C4-2B (cell line): Measurements from ENCODE around the gene USP7.

ENCODE experiments used
- ZFX ChIP-seq: fragments of 450-650 bp; IDR thresholded peaks from 2 replicates; pipeline ENCODE4 v1.6.1; 2017
- TF ChIP-seq, protein P1 (sequence below): fragments of 450-650 bp; conservative IDR thresholded peaks from 2 replicates; pipeline ENCODE4 v1.5.1; 2017; ENCODE audit warnings: mild to moderate bottlenecking

DNA sequence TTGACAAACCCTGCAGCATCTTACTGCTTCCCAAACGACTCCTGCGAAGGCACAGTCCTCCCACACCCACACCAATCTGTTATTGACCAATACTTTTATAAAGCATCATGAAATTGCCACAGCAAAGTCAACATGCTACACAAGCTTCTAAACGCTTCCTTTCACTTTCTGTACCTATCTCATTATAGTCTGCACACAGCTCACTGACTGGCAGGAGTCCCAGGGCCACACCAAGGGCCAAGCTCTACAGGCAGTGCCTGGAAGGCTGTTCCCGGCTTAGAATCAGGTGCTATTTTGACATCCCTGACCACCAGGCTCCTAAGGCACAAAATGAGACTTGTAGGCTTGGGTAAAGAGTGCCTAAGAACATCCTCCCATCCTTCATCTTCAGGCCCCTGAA lies 39.5 kb downstream of the USP7 start:
- TF ChIP-seq, protein P1, sequence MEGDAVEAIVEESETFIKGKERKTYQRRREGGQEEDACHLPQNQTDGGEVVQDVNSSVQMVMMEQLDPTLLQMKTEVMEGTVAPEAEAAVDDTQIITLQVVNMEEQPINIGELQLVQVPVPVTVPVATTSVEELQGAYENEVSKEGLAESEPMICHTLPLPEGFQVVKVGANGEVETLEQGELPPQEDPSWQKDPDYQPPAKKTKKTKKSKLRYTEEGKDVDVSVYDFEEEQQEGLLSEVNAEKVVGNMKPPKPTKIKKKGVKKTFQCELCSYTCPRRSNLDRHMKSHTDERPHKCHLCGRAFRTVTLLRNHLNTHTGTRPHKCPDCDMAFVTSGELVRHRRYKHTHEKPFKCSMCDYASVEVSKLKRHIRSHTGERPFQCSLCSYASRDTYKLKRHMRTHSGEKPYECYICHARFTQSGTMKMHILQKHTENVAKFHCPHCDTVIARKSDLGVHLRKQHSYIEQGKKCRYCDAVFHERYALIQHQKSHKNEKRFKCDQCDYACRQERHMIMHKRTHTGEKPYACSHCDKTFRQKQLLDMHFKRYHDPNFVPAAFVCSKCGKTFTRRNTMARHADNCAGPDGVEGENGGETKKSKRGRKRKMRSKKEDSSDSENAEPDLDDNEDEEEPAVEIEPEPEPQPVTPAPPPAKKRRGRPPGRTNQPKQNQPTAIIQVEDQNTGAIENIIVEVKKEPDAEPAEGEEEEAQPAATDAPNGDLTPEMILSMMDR = no peak
- no peak for TF ChIP-seq ZFX
